Mammary epithelial cell (primary cell): ENCODE results near the gene KIF26A.

Experiments
- CTCF ChIP-seq, 2 donors: IDR thresholded peaks in 1 of 2; conservative IDR thresholded peaks in 1 of 2; 2 replicates each; pipeline ENCODE4 v1.5.1; 2011 to 2012; ENCODE audit warnings: inconsistent platforms in 2 of 2, low read length in 2 of 2, mild to moderate bottlenecking in 2 of 2, control low read depth in 1 of 2, low read depth in 1 of 2; ENCODE audit not compliant: insufficient read depth in 1 of 2; ENCODE audit errors: extremely low read depth in 1 of 2
- EZH2 ChIP-seq: IDR thresholded peaks from 2 replicates; pipeline ENCODE4 v1.6.1; 2012; ENCODE audit warnings: low read length, inconsistent platforms, borderline replicate concordance

GRCh38 chr14:104216457-104216856 lies 78.1 kb downstream of the KIF26A start:
- no peak for TF ChIP-seq EZH2
- TF ChIP-seq CTCF (conservative IDR thresholded peaks at IDR 0.05 in 1 of 2, IDR thresholded peaks at IDR 0.05 in 1 of 2; ENCODE audit: extremely low read depth in 1 of 2, insufficient read depth in 1 of 2, low read depth in 1 of 2, low read length in 2 of 2), result no peak
